H7 (cell line): ENCODE measurements around the gene PLEKHA7. TPM values are rescaled to one million over a fixed set of nuclear protein-coding genes. Genes with fewer than 3 reads are reported as not detected.
"Not testable (repeated sequence)": the region's sequence is repeated elsewhere in the genome, so short reads cannot be mapped to it uniquely, and the experiment has no call there.

Experiments used
- DNase-seq: peaks from one replicate; pipeline ENCODE4 v3.0.0; 2012
- H3K27me3 ChIP-seq: 2 replicates; pipeline ENCODE4 v1.6.0; 2011; ENCODE audit warnings: mild to moderate bottlenecking, low read length; ENCODE audit not compliant: control insufficient read depth, insufficient read depth
- H3K36me3 ChIP-seq: replicated peaks from 2 replicates; pipeline ENCODE4 v1.5.1; 2011; ENCODE audit warnings: low read length; ENCODE audit not compliant: control insufficient read depth, insufficient read depth
- H3K4me3 ChIP-seq: 2 replicates; pipeline ENCODE4 v1.5.1; 2011; ENCODE audit warnings: low read depth, mild to moderate bottlenecking, control low read depth, low read length, moderate library complexity; ENCODE audit not compliant: insufficient read depth
- total RNA-seq: library from RNA; depleted of rRNA; stranded (reverse); fragments of >200 nt; shearing (Covaris generic); gene quantifications from 2 replicates; pipeline ENCODE4 v1.2.3, GENCODE V29; 2014

Gene PLEKHA7
- total RNA-seq, 1 experiment from 2014 or later = 4.2 TPM

DNA sequence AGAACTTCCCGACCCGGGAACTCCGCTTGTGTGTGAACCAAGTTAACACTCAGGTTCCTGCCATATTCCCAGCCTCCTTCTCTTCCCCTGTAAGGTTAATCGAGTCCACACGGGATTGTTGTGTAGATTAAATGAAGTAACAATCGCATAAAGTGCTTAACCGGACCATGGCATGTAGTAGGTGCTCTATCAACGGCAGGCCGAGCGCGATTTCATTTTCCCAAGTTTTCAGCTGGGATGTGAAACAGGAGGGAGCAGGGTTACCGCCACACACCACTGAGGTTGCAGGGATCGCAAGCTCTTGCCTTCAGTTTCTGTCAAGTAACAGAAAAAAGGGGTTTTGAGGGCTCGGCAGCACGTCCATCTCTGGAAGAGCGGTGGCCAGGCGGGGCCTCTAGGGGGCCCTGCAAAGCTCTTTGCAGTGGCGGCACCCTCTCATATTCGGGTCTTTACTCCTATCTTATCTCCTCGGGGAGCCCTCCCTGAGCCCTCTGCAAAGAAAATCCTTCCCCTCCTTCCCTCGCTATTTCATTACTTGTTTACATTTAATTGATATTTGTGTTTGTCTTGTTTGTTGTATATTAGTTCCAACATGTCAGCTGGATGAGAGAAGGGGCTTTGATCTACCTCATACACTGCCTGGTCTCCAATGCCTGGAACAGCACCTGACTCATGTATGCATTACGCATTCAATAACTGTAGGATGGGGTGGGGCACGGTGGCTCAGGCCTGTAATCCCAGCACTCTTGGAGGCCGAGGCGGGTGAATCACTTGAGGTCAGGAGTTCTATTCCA, 816 bp upstream of the PLEKHA7 start:
- Histone ChIP-seq H3K27me3 (peaks cover 41% of the 10 kb centered on the region), H3K36me3 (no peaks in the 10 kb centered on the region), H3K4me3 (peak overlapping the region; percentile 65)
- peak; percentile 88 for DNase-seq

- peak; percentile 87 for DNase-seq
- Histone ChIP-seq H3K36me3 (no peaks in the 10 kb centered on the region), H3K27me3 (peaks cover 41% of the 10 kb centered on the region), H3K4me3 (peak overlapping the region; percentile 65)
These were observed 480 bp downstream of the PLEKHA7 start for GRCh38 chr11:17013548-17014320.

DNA sequence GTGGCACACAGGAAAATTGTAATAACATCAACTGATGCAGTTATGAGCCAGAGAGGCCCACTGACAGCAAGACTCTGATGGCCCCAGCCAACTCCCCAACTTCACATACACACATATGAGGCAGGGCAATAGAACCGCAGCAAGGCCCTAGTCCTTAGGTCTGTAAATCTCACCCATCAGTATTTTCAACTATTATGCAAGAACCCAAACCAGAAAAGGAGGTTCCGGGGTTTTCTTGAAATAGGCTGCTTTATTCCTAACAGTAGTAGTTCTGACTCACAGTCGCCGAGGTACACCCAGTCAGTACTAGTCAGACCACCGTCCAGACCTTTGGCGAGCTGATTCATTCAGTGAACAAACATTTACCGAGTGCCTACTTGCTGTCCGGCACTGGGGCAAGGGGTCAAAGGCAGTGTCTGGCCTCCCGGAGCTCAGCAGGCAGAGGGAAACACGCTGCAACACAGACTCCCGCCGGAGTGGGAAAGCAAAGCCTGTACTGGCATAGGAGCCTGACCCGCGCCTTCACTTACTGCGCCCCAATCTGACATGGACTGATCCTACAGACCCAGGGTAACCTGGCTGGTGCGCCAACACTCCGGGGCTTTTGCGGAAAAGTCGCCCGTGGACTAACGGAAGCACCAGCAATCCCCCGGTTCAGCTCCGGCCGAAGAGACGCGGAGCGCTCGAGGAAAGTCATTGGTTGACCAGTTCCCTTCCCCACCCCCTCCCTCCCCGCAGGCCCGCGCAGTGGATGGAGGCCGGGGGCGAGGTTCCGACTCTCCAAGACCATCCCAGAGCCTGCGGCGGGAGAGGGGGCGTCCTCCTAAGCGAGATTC, 1.3 kb downstream of the PLEKHA7 start:
- H3K36me3 ChIP-seq = no peaks in the 10 kb centered on the region
- H3K27me3 ChIP-seq = peaks cover 41% of the 10 kb centered on the region
- peak; percentile 85 for DNase-seq
- peak overlapping the region; percentile 65 for H3K4me3 ChIP-seq

DNA sequence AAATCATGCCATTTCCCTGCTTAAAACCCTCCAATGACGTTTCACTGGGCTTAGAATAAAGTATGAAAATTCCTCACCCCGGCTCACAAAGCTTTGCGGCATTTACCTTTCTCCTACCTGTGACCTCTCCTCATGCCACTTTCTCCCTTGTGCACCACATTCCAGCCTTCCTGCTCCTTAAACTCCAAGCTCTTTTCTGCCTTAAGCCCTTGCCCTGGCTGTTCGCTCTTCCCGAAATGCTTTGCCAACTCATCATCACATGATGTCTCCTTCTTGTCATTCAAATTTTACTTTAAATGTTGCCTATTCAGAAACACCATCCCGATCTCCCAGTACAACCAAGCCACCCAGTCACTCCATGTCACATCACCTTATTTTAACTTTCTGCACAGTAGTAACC, 2.0 kb downstream of the PLEKHA7 start:
- H3K36me3 ChIP-seq = no peaks in the 10 kb centered on the region
- peaks cover 41% of the 10 kb centered on the region for H3K27me3 ChIP-seq
- no peak overlapping the region for H3K4me3 ChIP-seq
- no peak for DNase-seq

DNA sequence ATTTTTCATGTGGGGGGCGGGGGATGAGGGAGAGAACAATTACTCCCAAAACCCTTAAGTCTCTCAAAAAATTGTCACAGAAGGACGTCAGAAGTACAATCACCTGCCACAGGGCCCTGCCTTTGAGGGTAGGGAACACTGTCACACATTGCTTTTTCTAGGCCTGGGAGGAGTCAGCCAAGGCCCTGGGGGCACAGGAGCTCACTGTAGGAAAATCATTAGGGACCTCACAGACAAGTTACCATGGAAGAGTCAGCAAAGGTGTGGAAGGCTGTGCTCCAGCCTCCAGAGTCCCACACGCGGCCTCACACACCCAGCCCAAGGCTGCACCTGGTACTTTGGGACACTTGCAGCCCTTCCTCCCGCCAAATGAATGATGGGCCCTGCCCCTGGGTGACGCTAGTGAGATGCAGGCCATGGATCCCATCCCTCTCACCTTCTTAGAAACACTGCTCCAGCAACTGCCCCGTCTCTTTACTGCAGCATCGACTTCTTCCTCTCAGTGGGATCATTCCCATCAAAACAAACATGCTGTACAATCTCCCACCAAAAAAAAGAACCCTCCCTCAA, 3.3 kb downstream of the PLEKHA7 start:
- peaks cover 40% of the 10 kb centered on the region for H3K27me3 ChIP-seq
- peak; percentile 51 for DNase-seq
- no peaks in the 10 kb centered on the region for H3K36me3 ChIP-seq
- no peak overlapping the region for H3K4me3 ChIP-seq

- Histone ChIP-seq H3K27me3 (peaks cover 18% of the 10 kb centered on the region), H3K36me3 (no peaks in the 10 kb centered on the region), H3K4me3 (no peak overlapping the region)
- no peak for DNase-seq
These were observed 6.1 kb downstream of the PLEKHA7 start for GRCh38 chr11:17008099-17008498.

- no peak for DNase-seq
These were observed 8.6 kb downstream of the PLEKHA7 start for GRCh38 chr11:17005646-17006045.

DNA sequence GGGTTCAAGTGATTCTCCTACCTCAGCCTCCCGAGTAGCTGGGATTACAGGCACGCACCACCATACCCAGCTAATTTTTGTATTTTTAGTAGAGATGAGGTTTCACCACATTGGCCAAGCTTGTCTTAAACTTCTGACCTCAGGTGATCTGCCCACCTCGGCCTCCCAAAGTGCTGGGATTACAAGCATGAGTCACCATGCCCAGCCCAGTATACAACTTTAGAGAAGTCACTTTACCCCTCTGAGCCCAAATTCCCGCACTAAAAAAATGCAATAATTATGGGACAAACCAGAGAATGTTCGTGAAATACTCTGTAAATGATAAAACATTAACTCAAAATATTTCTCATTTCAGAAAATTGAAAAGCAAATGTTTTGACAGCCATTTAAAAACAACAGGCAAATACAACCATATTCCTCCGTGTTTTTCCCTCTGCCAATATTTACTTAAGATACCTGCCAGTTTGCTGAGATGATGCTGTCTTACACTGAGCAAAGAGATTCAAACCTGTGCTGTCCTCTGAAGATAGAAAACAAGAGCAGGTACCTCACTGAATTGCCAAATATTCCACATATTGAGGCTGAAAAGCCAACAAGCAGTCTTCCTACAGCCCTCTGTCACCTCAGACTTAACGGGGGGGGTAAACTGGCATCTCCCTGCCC, 9.6 kb downstream of the PLEKHA7 start:
- Histone ChIP-seq H3K36me3 (no peaks in the 10 kb centered on the region), H3K4me3 (no peak overlapping the region), H3K27me3 (no peaks in the 10 kb centered on the region)
- no peak for DNase-seq

More at GRCh38 chr11:17005646-17006045, 8.6 kb downstream of the PLEKHA7 start:
- no peaks in the 10 kb centered on the region for H3K36me3 ChIP-seq
- H3K4me3 ChIP-seq = no peak overlapping the region
- H3K27me3 ChIP-seq = no peaks in the 10 kb centered on the region

DNA sequence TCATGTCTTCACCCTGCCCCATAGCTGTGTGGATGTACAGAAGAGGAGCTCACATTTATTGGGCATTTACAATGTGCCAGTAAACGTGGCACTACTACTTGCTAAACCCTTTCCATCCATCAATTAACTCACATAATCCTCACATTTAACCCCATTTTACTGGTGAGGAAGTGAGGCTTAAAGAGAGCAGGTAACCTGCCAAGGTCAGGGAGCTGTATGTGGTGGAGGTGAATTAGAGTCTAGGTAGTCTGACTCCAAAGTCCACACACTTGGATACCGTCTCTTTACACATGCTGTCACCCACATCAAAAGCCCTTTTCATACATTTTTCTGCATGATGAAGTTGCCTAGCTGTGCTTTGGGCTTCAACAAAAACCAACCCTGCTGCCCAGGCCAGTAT, 10.8 kb downstream of the PLEKHA7 start:
- no peak overlapping the region for H3K4me3 ChIP-seq
- H3K27me3 ChIP-seq = no peaks in the 10 kb centered on the region
- no peaks in the 10 kb centered on the region; the same call in 1 of the 2 replicates for H3K36me3 ChIP-seq
- DNase-seq = no peak

DNA sequence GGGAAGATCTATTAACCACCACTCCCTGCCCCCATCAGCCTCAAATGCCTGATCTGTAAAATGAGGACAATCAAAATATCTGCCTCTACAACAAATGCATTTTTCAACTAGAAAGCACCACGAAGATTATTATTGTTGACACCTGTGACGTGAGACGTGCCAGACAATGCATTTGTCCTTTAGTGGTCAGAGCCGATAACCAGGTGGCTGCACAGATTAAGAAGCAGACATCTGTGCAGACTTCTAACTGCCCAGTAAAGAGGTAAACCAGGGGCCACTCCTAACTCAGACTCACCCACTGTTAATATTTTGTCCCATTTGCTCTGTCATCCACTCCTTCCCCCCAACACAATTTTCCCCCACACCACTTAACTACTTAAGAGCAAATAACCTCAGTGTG, 11.7 kb downstream of the PLEKHA7 start:
- Histone ChIP-seq H3K4me3 (no peak overlapping the region), H3K27me3 (no peaks in the 10 kb centered on the region), H3K36me3 (no peaks in the 10 kb centered on the region; the same call in 1 of the 2 replicates)
- DNase-seq = no peak

DNA sequence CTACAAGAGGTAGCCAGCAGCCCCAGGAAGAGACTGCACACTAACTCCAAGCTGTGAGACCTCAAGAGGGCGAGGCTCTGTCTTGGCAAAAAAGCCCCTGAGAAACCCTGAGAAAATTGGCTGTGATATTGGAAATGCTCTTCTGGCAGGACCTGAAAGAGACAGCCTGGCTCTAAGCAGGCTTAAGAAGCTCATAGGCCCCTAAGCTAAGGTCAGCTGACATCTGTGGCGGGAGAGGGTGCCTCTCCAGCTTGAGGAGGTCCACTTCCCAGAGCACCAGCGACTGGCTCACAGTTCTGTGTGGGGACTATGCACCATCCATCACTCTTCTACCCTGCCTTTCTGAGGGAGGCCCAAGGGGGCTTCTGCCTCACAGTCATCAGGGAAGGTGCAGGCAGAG, 12.4 kb downstream of the PLEKHA7 start:
- Histone ChIP-seq H3K27me3 (no peaks in the 10 kb centered on the region), H3K36me3 (no peaks in the 10 kb centered on the region; the same call in 1 of the 2 replicates), H3K4me3 (no peak overlapping the region)
- DNase-seq = no peak

GRCh38 chr11:17000987-17001386, 13.2 kb downstream of the PLEKHA7 start:
- Histone ChIP-seq H3K36me3 (no peaks in the 10 kb centered on the region; the same call in 1 of the 2 replicates), H3K27me3 (no peaks in the 10 kb centered on the region), H3K4me3 (no peak overlapping the region)
- DNase-seq = no peak

GRCh38 chr11:17000253-17000652, 14.0 kb downstream of the PLEKHA7 start:
- DNase-seq, H3K27me3 ChIP-seq, H3K36me3 ChIP-seq, H3K4me3 ChIP-seq: not testable (repeated sequence)

- Histone ChIP-seq H3K36me3 (no peaks in the 10 kb centered on the region; the same call in 1 of the 2 replicates), H3K27me3 (no peaks in the 10 kb centered on the region), H3K4me3 (no peak overlapping the region)
- no peak for DNase-seq
These were observed 15.1 kb downstream of the PLEKHA7 start for GRCh38 chr11:16999116-16999515.
